Type B pancreatic cell (in vitro differentiated cells): ENCODE data around the gene EXO5. TPM values are rescaled to one million over a fixed set of nuclear protein-coding genes. Genes with fewer than 3 reads are reported as not detected.
A peak's percentile ranks its signal among the peaks of the same experiment; 100 is the strongest.

Experiments
- DNase-seq: peaks from one replicate; pipeline ENCODE4 v3.0.0; 2021; ENCODE audit warnings: mixed read lengths; ENCODE audit not compliant: unreplicated experiment; ENCODE audit errors: extremely low spot score
- H3K27ac Mint-ChIP-seq: 2 replicates; pipeline ENCODE4 v1.8.0; 2021; ENCODE audit warnings: mild to moderate bottlenecking, mixed read lengths
- H3K27me3 Mint-ChIP-seq: 2 replicates; pipeline ENCODE4 v1.8.0; 2021; ENCODE audit warnings: mixed read lengths
- H3K36me3 Mint-ChIP-seq: 2 replicates; pipeline ENCODE4 v1.8.0; 2021; ENCODE audit warnings: mixed read lengths
- H3K4me1 Mint-ChIP-seq: one replicate; pipeline ENCODE4 v1.8.0; 2021; ENCODE audit warnings: mixed read lengths; ENCODE audit not compliant: unreplicated experiment
- H3K4me3 Mint-ChIP-seq: 2 replicates; pipeline ENCODE4 v1.8.0; 2021; ENCODE audit warnings: mild to moderate bottlenecking, mixed read lengths
- H3K9me3 Mint-ChIP-seq: 2 replicates; pipeline ENCODE4 v1.8.0; 2021; ENCODE audit warnings: mixed read lengths
- long read RNA-seq: library from polyadenylated mRNA; unstranded; transcript quantifications from one replicate; pipeline ENCODE4 v2.0.0, GENCODE V29; 2020
- total RNA-seq: library from RNA; stranded (reverse); gene quantifications from 2 replicates; pipeline ENCODE4 v1.2.1, GENCODE V29; 2021; ENCODE audit warnings: low replicate concordance
- TF ChIP-seq, protein P1 (sequence below): fragments of 200-600 bp; sonication (generic); conservative IDR thresholded peaks from 2 replicates; pipeline ENCODE4 v1.5.0; 2021; ENCODE audit warnings: antibody characterized with exemption, mild to moderate bottlenecking

The EXO5 gene, protein sequence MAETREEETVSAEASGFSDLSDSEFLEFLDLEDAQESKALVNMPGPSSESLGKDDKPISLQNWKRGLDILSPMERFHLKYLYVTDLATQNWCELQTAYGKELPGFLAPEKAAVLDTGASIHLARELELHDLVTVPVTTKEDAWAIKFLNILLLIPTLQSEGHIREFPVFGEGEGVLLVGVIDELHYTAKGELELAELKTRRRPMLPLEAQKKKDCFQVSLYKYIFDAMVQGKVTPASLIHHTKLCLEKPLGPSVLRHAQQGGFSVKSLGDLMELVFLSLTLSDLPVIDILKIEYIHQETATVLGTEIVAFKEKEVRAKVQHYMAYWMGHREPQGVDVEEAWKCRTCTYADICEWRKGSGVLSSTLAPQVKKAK
- 10.9 and 14.3 TPM in 2 replicates for total RNA-seq
- long read RNA-seq, transcript EXO5-207 (2 exons, 863 nt), result minor isoform, 7 of 50 reads
- long read RNA-seq, transcript EXO5-209 (3 exons, 941 nt), result minor isoform, 6 of 50 reads
- long read RNA-seq, transcript EXO5-204 (4 exons, 865 nt), result major isoform, 10 of 50 reads
- long read RNA-seq, partial matches to known transcripts, result 14 of 50 reads
- long read RNA-seq, other reads (novel, unspliced or antisense), result 5 of 50 reads

DNA sequence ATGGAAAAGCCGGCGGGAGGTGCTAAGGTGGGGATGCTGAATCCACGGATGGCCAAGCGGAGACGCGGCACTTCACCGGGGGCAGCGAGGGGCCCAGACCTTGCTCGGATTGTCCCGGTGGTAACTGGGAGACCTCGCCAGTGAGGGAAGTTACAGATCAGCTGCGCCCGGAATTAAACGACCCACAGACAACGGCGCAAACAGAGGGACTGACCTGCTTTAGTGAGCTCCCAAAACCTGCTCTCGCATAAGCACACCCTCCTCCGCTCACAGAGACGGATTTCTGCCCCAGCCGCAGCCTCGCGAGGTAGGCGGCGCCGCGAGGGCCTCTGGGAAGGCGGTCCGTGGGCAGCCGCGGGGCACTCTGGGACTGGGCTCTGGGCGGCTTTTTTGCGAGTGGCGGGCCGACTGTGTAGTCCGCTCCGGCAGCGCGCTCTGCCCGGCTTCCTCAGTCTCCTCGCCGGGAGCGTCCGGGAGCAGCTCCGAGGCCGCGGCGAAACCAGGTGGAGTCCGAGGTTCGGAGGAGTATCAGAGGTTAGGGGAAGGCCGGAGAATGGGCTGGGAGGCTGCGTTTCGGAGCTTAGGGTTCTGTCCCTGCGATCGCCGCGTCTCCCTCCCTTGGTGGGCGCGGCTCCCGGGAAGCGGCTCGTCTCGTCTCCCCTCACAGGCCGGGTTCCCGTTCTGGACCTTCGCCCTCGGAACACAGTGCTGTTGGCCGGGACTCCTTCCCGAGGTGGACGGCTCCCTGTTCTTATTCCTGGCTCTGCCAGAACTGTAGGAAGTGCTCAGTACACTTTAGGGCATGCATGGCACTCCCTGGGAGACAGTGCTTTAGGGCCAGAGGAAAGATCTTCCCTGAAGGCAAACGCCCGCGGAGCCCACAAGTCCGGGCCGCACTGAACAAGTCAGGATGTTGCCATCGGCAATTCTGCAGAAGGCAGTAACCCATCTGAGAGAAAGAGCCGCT, at the start of gene EXO5:
TSS of gene EXO5 (plus strand) at position 393 of the 967 bp plus-strand sequence. CDS start 5,778 bp downstream, outside the sequence.
- TF ChIP-seq, protein P1, sequence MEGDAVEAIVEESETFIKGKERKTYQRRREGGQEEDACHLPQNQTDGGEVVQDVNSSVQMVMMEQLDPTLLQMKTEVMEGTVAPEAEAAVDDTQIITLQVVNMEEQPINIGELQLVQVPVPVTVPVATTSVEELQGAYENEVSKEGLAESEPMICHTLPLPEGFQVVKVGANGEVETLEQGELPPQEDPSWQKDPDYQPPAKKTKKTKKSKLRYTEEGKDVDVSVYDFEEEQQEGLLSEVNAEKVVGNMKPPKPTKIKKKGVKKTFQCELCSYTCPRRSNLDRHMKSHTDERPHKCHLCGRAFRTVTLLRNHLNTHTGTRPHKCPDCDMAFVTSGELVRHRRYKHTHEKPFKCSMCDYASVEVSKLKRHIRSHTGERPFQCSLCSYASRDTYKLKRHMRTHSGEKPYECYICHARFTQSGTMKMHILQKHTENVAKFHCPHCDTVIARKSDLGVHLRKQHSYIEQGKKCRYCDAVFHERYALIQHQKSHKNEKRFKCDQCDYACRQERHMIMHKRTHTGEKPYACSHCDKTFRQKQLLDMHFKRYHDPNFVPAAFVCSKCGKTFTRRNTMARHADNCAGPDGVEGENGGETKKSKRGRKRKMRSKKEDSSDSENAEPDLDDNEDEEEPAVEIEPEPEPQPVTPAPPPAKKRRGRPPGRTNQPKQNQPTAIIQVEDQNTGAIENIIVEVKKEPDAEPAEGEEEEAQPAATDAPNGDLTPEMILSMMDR, result no peak
- DNase-seq, result peak; percentile 86
- no peaks in the 10 kb centered on the region for H3K27me3 Mint-ChIP-seq
- H3K9me3 Mint-ChIP-seq, result peaks cover 19% of the 10 kb centered on the region
- peak within 1 kb of the TSS; percentile 72 for H3K27ac Mint-ChIP-seq
- H3K4me1 Mint-ChIP-seq, result peaks cover 9% of the 10 kb centered on the region
- H3K4me3 Mint-ChIP-seq, result peak within 1 kb of the TSS; percentile 85
- peaks cover 38% of the 10 kb centered on the region for H3K36me3 Mint-ChIP-seq

DNA sequence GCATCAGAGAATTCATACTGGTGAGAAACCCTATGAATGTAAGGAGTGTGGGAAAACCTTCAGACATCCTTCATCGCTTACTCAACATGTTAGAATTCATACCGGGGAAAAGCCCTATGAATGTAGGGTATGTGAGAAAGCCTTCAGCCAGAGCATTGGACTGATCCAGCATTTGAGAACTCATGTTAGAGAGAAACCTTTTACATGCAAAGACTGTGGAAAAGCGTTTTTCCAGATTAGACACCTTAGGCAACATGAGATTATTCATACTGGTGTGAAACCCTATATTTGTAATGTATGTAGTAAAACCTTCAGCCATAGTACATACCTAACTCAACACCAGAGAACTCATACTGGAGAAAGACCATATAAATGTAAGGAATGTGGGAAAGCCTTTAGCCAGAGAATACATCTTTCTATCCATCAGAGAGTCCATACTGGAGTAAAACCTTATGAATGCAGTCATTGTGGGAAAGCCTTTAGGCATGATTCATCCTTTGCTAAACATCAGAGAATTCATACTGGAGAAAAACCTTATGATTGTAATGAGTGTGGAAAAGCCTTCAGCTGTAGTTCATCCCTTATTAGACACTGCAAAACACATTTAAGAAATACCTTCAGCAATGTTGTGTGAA, 45.5 kb upstream of the EXO5 start:
- no peak overlapping the region for H3K4me3 Mint-ChIP-seq
- peaks cover 45% of the 10 kb centered on the region for H3K9me3 Mint-ChIP-seq
- peaks cover 71% of the 10 kb centered on the region for H3K36me3 Mint-ChIP-seq
- no peaks in the 10 kb centered on the region for H3K4me1 Mint-ChIP-seq
- DNase-seq, result no peak
- no peaks in the 10 kb centered on the region for H3K27me3 Mint-ChIP-seq
- TF ChIP-seq, protein P1, result no peak
- H3K27ac Mint-ChIP-seq, result no peak overlapping the region

DNA sequence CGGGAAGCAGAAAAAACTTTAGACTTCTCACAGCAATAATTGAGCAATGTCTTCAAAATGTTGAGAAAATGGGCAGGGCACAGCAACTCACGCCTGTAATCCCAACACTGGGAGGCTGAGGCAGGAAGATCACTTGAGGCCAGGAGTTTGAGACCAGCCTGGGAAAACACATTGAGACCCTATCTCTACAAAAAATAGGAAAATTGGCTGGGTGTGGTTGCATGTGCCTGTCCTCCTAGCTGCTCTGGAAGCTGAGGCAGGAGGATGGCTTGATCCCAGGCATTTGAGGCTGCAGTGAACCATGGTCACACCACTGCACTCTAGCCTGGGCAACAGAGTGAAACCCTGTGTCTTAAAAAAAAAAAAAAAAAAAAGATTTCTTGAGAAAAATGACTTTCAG, 39.2 kb upstream of the EXO5 start:
- no peak for DNase-seq
- Mint-ChIP-seq H3K27me3 (no peaks in the 10 kb centered on the region), H3K36me3 (peaks cover 38% of the 10 kb centered on the region), H3K4me3 (no peak overlapping the region), H3K9me3 (peaks cover 42% of the 10 kb centered on the region), H3K27ac (no peak overlapping the region), H3K4me1 (no peaks in the 10 kb centered on the region)
- TF ChIP-seq, protein P1, result no peak

DNA sequence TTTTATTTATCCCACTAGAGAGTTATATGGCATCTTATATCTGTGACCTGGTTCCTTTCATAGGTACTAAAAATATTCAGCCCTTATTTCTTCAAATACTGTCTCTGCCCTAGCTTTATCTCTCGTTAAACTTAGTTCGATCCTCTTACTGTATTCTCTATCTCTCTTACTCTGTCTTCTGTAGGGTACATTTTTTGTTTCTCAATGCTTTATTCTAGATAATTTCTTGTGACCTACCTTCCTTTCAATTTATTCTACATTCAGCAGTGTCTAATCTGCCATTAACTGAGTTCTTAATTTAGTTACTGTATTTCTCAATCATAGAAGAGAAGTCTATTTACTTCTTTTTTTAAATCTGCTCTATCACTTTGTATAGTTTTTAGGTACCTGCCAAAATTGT, 33.3 kb upstream of the EXO5 start:
- Mint-ChIP-seq H3K9me3 (peaks cover 19% of the 10 kb centered on the region), H3K4me3 (no peak overlapping the region)

More for the DNA sequence above, 33.3 kb upstream of the EXO5 start:
- Mint-ChIP-seq H3K4me1 (peaks cover 11% of the 10 kb centered on the region), H3K36me3 (peaks cover 9% of the 10 kb centered on the region), H3K27ac (no peak overlapping the region), H3K27me3 (no peaks in the 10 kb centered on the region)
- no peak for DNase-seq
- TF ChIP-seq, protein P1, result no peak
